ENCODE measurements around the gene TP53RK.

- TF ChIP-seq CTCF (IDR thresholded peaks at IDR 0.05; ENCODE audit: poor library complexity, severe bottlenecking) (no peak), REST (IDR thresholded peaks at IDR 0.05; ENCODE audit: borderline replicate concordance) (no peak)
Measured at GRCh38 chr20:46701986-46702385, 12.7 kb upstream of the TP53RK start.
